ENCODE measurements around the gene ZNF616. TPM values are rescaled to one million over a fixed set of nuclear protein-coding genes. Genes with fewer than 3 reads are reported as not detected.
A peak's percentile ranks its signal among the peaks of the same experiment; 100 is the strongest.

ZNF616 gene
- total RNA-seq, 1 donor from 2014 or later: 18.5 TPM

- no peak for DNase-seq (ENCODE audit: low spot score)
- peaks cover 19% of the 10 kb centered on the region for H3K27me3 Mint-ChIP-seq (ENCODE audit: unreplicated experiment)
- peaks cover 19% of the 10 kb centered on the region for H3K4me1 Mint-ChIP-seq (ENCODE audit: unreplicated experiment)
- no peak overlapping the region for H3K27ac Mint-ChIP-seq (ENCODE audit: unreplicated experiment)
- peak overlapping the region; percentile 100 for H3K4me3 Mint-ChIP-seq (ENCODE audit: unreplicated experiment)
- TF ChIP-seq CTCF (IDR thresholded peaks at IDR 0.05; ENCODE audit: unreplicated experiment): no peak
- H3K9me3 Mint-ChIP-seq (ENCODE audit: unreplicated experiment): no peaks in the 10 kb centered on the region
- H3K36me3 Mint-ChIP-seq (ENCODE audit: low read depth, unreplicated experiment): peaks cover 24% of the 10 kb centered on the region
These were observed 32.6 kb upstream of the ZNF616 start for GRCh38 chr19:52172347-52172746.

GRCh38 chr19:52171321-52172169, 31.8 kb upstream of the ZNF616 start, which contains the start of gene ZNF836:
Gene ZNF836 (minus strand): TSS chr19:52171621. CDS start chr19:52168072, 3,549 bp downstream.
- H3K27me3 Mint-ChIP-seq (ENCODE audit: unreplicated experiment): peaks cover 14% of the 10 kb centered on the region
- H3K4me1 Mint-ChIP-seq (ENCODE audit: unreplicated experiment): peaks cover 19% of the 10 kb centered on the region
- no peaks in the 10 kb centered on the region for H3K9me3 Mint-ChIP-seq (ENCODE audit: unreplicated experiment)
- H3K36me3 Mint-ChIP-seq (ENCODE audit: low read depth, unreplicated experiment): peaks cover 19% of the 10 kb centered on the region
- H3K4me3 Mint-ChIP-seq (ENCODE audit: unreplicated experiment): peak within 1 kb of the TSS; percentile 100
- DNase-seq (ENCODE audit: low spot score): peak; percentile 72
- TF ChIP-seq CTCF (IDR thresholded peaks at IDR 0.05; ENCODE audit: unreplicated experiment): no peak
- peak within 1 kb of the TSS; percentile 61 for H3K27ac Mint-ChIP-seq (ENCODE audit: unreplicated experiment)

GRCh38 chr19:52170863-52171320, 31.2 kb upstream of the ZNF616 start:
- H3K9me3 Mint-ChIP-seq (ENCODE audit: unreplicated experiment): no peaks in the 10 kb centered on the region
- H3K36me3 Mint-ChIP-seq (ENCODE audit: low read depth, unreplicated experiment): peaks cover 19% of the 10 kb centered on the region
- TF ChIP-seq CTCF (IDR thresholded peaks at IDR 0.05; ENCODE audit: unreplicated experiment): no peak
- peak overlapping the region; percentile 100 for H3K4me3 Mint-ChIP-seq (ENCODE audit: unreplicated experiment)
- H3K4me1 Mint-ChIP-seq (ENCODE audit: unreplicated experiment): peaks cover 19% of the 10 kb centered on the region
- peak; percentile 40 for DNase-seq (ENCODE audit: low spot score)
- peak overlapping the region; percentile 61 for H3K27ac Mint-ChIP-seq (ENCODE audit: unreplicated experiment)
- peaks cover 12% of the 10 kb centered on the region for H3K27me3 Mint-ChIP-seq (ENCODE audit: unreplicated experiment)

- H3K4me3 Mint-ChIP-seq (ENCODE audit: unreplicated experiment): peak overlapping the region; percentile 100
- peaks cover 19% of the 10 kb centered on the region for H3K4me1 Mint-ChIP-seq (ENCODE audit: unreplicated experiment)
- peaks cover 23% of the 10 kb centered on the region for H3K36me3 Mint-ChIP-seq (ENCODE audit: low read depth, unreplicated experiment)
- H3K27ac Mint-ChIP-seq (ENCODE audit: unreplicated experiment): peak overlapping the region; percentile 10
- no peak for TF ChIP-seq CTCF (IDR thresholded peaks at IDR 0.05; ENCODE audit: unreplicated experiment)
- no peak for DNase-seq (ENCODE audit: low spot score)
- no peaks in the 10 kb centered on the region for H3K9me3 Mint-ChIP-seq (ENCODE audit: unreplicated experiment)
- peaks cover 12% of the 10 kb centered on the region for H3K27me3 Mint-ChIP-seq (ENCODE audit: unreplicated experiment)
These were observed 30.6 kb upstream of the ZNF616 start for GRCh38 chr19:52170304-52170703.

All from endothelial cell (in vitro differentiated cells).